Activated naive CD8-positive, alpha-beta T cell (primary cell): ENCODE results near the gene CDY2A.
"Not testable (repeated sequence)": the region's sequence is repeated elsewhere in the genome, so short reads cannot be mapped to it uniquely, and the experiment has no call there.

Experiments
- H3K27ac Mint-ChIP-seq: one replicate; pipeline ENCODE4 v1.8.0; 2021; ENCODE audit warnings: mixed read lengths
- H3K27me3 Mint-ChIP-seq: one replicate; pipeline ENCODE4 v1.8.0; 2021; ENCODE audit warnings: mixed read lengths
- H3K36me3 Mint-ChIP-seq: one replicate; pipeline ENCODE4 v1.8.0; 2021; ENCODE audit warnings: mixed read lengths
- H3K4me1 Mint-ChIP-seq: one replicate; pipeline ENCODE4 v1.8.0; 2021; ENCODE audit warnings: low read depth, mixed read lengths
- H3K4me3 Mint-ChIP-seq: one replicate; pipeline ENCODE4 v1.8.0; 2021; ENCODE audit warnings: mild to moderate bottlenecking, mixed read lengths
- H3K9me3 Mint-ChIP-seq: one replicate; pipeline ENCODE4 v1.8.0; 2021; ENCODE audit warnings: low read depth, mixed read lengths

The CDY2A gene, protein sequence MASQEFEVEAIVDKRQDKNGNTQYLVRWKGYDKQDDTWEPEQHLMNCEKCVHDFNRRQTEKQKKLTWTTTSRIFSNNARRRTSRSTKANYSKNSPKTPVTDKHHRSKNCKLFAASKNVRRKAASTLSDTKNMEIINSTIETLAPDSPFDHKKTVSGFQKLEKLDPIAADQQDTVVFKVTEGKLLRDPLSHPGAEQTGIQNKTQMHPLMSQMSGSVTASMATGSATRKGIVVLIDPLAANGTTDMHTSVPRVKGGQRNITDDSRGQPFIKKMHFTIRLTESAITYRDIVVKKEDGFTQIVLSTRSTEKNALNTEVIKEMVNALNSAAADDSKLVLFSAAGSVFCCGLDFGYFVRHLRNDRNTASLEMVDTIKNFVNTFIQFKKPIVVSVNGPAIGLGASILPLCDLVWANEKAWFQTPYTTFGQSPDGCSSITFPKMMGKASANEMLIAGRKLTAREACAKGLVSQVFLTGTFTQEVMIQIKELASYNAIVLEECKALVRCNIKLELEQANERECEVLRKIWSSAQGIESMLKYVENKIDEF

DNA sequence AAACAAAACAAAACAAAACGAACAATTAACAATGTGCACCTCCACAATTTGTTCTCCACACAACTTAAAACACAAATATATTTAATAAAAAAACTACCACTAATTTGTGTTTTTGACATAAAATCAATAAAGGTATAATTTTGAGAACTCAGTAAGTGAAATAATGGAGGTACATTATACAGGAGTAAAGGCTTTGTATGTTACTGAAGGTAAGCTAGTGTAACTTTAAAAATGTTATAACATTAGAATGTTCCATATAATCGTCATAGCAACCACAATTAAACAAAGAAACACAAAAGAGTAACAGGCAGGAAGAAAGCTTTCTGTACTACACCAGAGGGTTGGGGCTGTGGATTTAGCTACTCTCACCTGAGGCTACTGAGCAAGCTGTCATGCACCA is at the start of gene CDY2A:
CDY2A (plus strand) TSS at position 301 of the 400 bp plus-strand sequence. CDS start 328 bp downstream, outside the sequence.
- not testable (repeated sequence) for H3K27ac Mint-ChIP-seq, H3K9me3 Mint-ChIP-seq, H3K27me3 Mint-ChIP-seq, H3K36me3 Mint-ChIP-seq, H3K4me1 Mint-ChIP-seq, H3K4me3 Mint-ChIP-seq

DNA sequence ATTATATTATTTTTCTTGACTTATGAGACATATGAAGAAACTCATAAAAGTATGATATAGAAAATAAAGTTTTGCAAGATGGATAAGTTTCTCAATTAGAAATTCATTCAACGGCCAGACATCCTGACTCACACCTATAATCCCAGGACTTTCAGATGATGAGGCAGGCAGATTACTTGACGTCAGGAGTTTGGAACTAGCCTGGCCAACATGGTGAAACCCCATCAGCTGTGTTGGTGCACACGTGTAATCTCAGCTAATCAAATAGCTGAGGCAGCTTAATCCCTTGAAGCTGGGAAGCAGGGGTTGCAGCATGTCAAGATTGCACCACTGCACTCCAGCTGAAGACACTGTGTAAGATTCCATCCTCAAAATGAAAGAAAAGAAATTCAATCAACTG is 28.0 kb upstream of the CDY2A start:
- not testable (repeated sequence) for H3K27me3 Mint-ChIP-seq, H3K4me1 Mint-ChIP-seq, H3K4me3 Mint-ChIP-seq, H3K27ac Mint-ChIP-seq, H3K9me3 Mint-ChIP-seq, H3K36me3 Mint-ChIP-seq

DNA sequence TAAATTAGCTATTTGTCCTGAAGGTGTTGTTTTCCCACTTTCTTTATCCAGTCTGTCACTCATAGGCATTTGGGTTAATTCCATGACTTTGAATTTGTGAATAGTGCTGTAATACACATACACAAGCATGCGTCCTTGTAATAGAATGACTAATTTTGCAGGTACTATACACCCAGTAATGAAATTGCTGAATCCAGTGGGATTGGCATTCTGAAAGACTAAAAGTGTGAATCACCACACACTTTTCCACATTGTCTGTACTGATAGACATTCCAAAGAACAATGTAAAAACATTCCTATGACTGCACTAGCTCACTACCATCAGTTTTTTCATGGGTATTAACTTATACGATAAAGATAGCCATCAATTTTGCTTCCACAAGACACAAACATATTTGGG is 27.3 kb upstream of the CDY2A start:
- H3K36me3 Mint-ChIP-seq, H3K27me3 Mint-ChIP-seq, H3K4me3 Mint-ChIP-seq, H3K9me3 Mint-ChIP-seq, H3K4me1 Mint-ChIP-seq, H3K27ac Mint-ChIP-seq: not testable (repeated sequence)

DNA sequence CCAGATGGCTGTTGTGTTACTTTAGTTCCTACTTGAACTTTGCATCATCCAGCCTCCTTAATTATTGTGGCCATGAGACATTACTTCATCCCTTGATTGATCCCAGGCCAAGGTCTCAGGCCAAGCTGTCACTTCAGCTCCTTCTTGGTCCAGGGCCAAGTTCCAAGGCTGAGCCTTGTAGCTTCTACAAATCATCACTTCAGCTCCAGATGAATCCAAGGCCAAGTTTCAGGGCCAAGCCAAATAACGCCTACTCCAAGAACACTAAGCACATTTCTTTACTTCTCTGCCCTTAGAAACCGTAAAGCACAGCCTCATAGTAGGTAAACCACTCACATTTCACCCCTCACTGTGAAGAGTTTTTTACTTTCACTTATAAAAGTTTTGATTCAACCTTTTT is 1.7 kb upstream of the CDY2A start:
- H3K36me3 Mint-ChIP-seq, H3K4me3 Mint-ChIP-seq, H3K9me3 Mint-ChIP-seq, H3K4me1 Mint-ChIP-seq, H3K27ac Mint-ChIP-seq, H3K27me3 Mint-ChIP-seq: not testable (repeated sequence)

DNA sequence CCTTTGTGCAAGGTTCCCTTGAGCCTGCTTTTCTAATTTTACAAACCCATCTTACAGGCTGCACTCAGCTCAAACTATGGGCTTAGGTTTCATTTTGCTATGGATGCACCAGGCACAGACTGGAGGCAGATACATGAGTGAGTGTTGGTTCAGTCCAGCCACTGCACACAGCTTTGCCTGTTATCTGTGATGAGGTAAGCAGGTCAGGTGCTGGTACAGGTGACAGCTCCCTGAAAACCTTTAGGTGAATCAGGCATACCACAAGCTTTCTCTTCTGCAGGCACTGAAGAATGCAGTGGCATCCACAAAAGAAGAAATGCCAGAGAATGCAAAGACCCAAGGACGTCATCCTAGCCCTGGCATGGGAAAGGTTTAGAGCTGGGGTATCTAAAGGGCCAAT is 3.3 kb downstream of the CDY2A start:
- not testable (repeated sequence) for H3K27me3 Mint-ChIP-seq, H3K36me3 Mint-ChIP-seq, H3K4me1 Mint-ChIP-seq, H3K27ac Mint-ChIP-seq, H3K9me3 Mint-ChIP-seq, H3K4me3 Mint-ChIP-seq

DNA sequence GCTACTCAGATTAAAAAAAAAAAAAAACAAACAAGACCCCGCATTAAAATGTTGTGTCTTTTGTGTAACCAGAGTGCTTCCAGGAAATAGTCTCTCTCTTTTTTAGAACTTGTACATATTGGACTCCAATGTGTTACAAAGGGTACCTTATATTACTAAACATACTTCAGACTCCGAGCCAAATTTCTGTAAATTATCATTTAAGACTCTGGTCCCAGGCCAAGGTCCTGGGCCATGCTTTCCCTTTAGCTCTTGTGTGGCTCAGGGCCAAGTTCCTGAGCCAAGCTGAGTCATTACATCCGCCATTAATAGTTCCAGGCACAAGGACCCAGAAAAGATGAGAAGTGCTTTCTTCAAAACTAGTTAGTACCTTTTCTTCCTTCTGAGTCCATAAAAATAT is 4.6 kb downstream of the CDY2A start:
- H3K27me3 Mint-ChIP-seq, H3K4me3 Mint-ChIP-seq, H3K4me1 Mint-ChIP-seq, H3K36me3 Mint-ChIP-seq, H3K27ac Mint-ChIP-seq, H3K9me3 Mint-ChIP-seq: not testable (repeated sequence)

DNA sequence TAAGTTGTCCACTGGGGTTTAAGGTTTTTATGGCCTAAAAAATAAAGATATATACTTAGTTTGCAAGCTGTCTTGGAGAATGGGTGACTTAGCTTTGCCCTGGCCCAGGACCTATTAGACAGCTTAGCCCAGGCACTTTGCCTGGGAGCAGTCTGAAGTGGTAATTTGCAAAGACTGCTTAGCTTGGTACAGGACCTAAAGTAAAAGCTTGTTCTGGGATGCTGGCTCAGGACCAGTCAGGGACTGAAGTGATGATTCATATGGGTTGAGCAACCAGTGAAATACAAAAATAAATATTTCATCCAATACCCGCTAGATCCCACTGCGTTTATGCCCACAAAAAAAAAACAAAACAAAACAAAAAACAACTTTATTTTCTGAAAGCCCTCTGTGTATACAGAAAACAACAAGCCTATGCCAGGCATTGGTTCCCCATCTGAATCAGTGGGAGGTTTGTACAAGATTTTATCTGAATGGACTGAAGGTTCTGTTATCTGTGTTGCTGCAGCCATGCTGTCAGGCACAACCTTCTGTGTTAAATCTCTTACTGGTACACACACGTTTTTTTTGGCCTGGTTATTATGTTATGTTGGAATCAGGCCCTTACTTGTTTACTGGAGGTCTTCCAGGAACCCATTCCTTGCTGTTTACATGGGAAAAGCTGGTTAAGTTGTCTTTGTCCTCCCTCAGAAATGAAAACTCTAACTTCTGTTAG is 8.7 kb downstream of the CDY2A start:
- H3K36me3 Mint-ChIP-seq, H3K27me3 Mint-ChIP-seq, H3K4me1 Mint-ChIP-seq, H3K9me3 Mint-ChIP-seq, H3K4me3 Mint-ChIP-seq, H3K27ac Mint-ChIP-seq: not testable (repeated sequence)

DNA sequence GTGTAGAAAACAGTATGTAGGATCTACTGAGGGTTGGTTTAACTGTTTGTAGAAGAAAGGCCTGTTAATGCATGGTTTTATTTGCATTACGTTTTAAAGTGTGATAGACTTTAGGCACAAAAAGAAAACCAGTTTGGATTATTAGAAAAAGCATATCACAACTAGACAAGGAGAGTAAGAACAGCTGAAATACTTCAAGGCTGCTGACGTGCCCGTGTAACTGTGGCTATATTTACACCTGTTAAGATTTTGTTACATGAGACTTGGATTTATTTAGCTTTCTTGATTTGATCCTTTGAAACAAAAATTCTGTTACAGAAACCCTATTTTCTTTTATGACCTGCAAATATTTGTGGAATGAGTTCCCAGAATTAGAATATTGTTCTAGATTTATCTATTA is 9.3 kb downstream of the CDY2A start:
- H3K27me3 Mint-ChIP-seq, H3K9me3 Mint-ChIP-seq, H3K27ac Mint-ChIP-seq, H3K36me3 Mint-ChIP-seq, H3K4me1 Mint-ChIP-seq, H3K4me3 Mint-ChIP-seq: not testable (repeated sequence)

DNA sequence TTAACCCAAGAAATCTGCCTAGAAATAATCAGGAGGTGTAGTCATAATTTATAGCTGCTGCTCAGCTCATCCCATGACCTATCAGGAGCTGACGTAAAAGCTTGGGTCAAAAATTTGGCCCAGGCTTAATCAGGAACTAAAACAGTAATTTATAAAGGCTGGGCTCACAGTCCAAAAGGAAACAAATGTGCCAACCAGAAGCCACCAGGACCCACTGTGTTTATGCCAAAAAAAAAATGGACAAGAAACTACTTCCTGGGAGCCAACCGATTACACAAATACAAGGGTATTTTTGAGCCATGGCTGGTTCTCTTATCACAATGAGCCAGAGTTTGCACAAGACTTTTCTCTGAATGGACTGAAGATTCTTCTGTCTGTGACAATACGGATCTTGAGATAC is 19.4 kb downstream of the CDY2A start:
- H3K36me3 Mint-ChIP-seq, H3K4me1 Mint-ChIP-seq, H3K4me3 Mint-ChIP-seq, H3K9me3 Mint-ChIP-seq, H3K27me3 Mint-ChIP-seq, H3K27ac Mint-ChIP-seq: not testable (repeated sequence)

DNA sequence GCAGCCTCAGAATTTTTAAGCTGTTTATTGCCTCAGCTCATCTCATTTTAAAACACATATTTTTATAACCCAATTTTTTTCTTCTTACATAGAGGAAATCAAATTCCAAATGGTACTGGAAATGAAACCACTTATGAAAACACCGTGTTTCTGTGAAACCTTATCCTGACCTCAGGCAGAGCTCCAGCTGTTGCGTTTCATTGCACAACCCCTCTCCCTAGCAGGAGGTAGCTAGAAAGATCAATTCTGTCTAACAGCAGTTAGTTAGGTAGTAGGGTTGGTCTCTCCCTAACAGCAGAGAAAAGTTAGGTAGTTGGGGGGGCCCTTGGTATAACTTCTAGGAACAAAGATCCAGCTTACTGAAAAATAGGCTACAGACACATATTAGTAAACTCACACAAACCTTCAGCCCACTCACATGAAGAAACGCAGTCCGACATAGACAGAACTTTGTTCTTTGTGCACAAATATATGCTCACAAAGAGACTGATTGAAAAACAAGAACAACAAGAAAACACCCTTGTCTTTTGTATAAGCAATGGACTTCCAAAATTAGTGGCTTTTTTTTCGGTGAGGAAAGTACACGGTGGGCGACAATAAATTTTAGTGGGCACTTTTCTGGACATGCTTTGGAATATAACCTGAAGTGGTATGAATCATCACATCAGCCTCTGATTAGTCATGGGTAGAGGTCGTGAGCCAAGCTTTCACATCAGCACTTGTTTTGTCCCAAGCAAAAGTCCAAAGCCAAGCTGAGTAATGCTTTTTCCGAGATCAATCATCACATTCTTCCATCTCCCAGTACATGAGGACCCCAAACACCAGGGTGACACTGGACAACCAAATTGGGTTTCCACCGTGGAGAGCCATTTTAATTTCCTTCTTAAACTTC is 22.8 kb downstream of the CDY2A start:
- H3K27ac Mint-ChIP-seq, H3K4me1 Mint-ChIP-seq, H3K36me3 Mint-ChIP-seq, H3K27me3 Mint-ChIP-seq, H3K9me3 Mint-ChIP-seq, H3K4me3 Mint-ChIP-seq: not testable (repeated sequence)

DNA sequence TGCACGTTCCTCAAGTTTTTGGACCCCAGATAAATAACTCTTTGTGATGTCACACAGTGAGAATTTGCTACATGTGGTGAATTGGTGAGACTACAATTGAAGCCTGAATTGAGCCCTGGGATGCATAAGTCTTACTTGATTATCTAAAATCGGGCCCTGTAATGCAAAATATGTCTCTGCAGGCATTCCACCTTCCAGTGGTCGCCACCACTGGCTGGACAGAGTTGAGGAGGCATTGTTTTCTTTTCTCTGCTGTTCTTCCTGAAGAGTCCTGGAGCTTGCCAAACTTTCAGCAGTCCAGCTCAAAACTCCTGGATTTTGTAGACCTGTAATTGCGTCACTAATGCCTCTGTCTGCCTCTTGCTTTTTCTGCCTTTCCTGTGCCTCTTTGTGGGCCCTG is 23.5 kb downstream of the CDY2A start:
- H3K4me1 Mint-ChIP-seq, H3K9me3 Mint-ChIP-seq, H3K36me3 Mint-ChIP-seq, H3K27me3 Mint-ChIP-seq, H3K27ac Mint-ChIP-seq, H3K4me3 Mint-ChIP-seq: not testable (repeated sequence)

DNA sequence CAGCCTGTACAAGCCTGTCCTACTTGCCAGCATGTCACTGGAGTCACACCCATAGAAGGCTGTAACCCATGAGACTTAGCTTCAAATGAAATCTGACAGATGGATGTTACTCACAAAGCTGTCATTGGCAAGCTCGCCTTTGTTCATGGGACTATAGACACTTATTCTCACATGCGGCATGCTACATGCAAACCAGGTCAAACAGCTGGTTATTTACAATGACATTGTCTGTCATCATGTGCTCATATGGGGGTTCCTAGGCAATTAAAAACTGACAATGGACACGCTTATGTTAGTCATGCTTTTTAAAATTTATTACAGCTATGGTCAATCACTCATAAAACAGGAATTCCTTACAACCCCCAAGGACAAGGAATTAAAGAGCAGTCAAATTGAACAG is 30.9 kb downstream of the CDY2A start:
- H3K36me3 Mint-ChIP-seq, H3K4me3 Mint-ChIP-seq, H3K9me3 Mint-ChIP-seq, H3K27ac Mint-ChIP-seq, H3K27me3 Mint-ChIP-seq, H3K4me1 Mint-ChIP-seq: not testable (repeated sequence)

DNA sequence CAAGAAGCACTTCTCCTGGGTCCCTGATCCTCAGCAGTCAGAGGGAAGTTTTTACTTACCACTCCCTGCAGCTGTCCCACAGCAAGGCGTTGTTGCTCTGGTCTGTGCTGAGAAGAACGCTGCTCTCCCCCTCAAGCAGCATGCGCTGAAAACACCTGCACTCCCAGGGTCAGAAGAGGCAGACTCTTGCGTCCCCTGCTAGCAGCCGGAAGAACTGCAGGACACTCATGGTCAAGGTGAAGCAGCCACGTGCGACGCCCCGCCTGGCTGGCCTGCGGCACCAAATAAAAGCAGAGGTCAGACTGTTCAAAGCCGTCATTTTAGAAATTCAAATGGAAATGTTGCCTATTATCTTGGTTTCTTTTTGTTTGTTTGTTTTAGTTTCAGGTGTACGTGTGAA is 47.9 kb downstream of the CDY2A start:
- H3K27me3 Mint-ChIP-seq, H3K27ac Mint-ChIP-seq, H3K9me3 Mint-ChIP-seq, H3K36me3 Mint-ChIP-seq, H3K4me3 Mint-ChIP-seq, H3K4me1 Mint-ChIP-seq: not testable (repeated sequence)
